A204.1 (cell line): ENCODE measurements around the gene DIAPH3.
A peak's percentile ranks its signal among the peaks of the same experiment; 100 is the strongest.

Experiments used
- FAIRE-seq: peaks from 2 replicates; lab custom pipeline; 2012; peaks lifted over from hg19 to GRCh38; lab: Jason Lieb, UNC

DIAPH3 gene

GRCh38 chr13:59950266-59950665, 213.5 kb downstream of the DIAPH3 start:
- no peak for FAIRE-seq

- no peak for FAIRE-seq
Measured at GRCh38 chr13:59948686-59949085, 215.0 kb downstream of the DIAPH3 start.

- no peak for FAIRE-seq
Measured at GRCh38 chr13:59946944-59947343, 216.8 kb downstream of the DIAPH3 start.

- FAIRE-seq, result no peak
Measured at GRCh38 chr13:59931621-59932020, 232.1 kb downstream of the DIAPH3 start.

- peak; percentile 72 for FAIRE-seq
Measured at GRCh38 chr13:59924256-59924655, 239.5 kb downstream of the DIAPH3 start.

- peak; percentile 21 for FAIRE-seq
Measured at GRCh38 chr13:59915252-59915651, 248.5 kb downstream of the DIAPH3 start.

- no peak for FAIRE-seq
Measured at GRCh38 chr13:59914556-59914955, 249.2 kb downstream of the DIAPH3 start.

GRCh38 chr13:59906413-59907049, 257.2 kb downstream of the DIAPH3 start:
- peak; percentile 97 for FAIRE-seq

- FAIRE-seq, result no peak
Measured at GRCh38 chr13:59901191-59901590, 262.5 kb downstream of the DIAPH3 start.

- FAIRE-seq, result no peak
Measured at GRCh38 chr13:59898066-59898465, 265.7 kb downstream of the DIAPH3 start.

- FAIRE-seq, result no peak
Measured at GRCh38 chr13:59893266-59893665, 270.5 kb downstream of the DIAPH3 start.

GRCh38 chr13:59891053-59891452, 272.7 kb downstream of the DIAPH3 start:
- no peak for FAIRE-seq

- FAIRE-seq, result no peak
Measured at GRCh38 chr13:59890054-59890453, 273.7 kb downstream of the DIAPH3 start.

GRCh38 chr13:59888408-59888807, 275.3 kb downstream of the DIAPH3 start:
- FAIRE-seq, result no peak

GRCh38 chr13:59885076-59885475, 278.7 kb downstream of the DIAPH3 start:
- FAIRE-seq, result no peak

- no peak for FAIRE-seq
Measured at GRCh38 chr13:59883885-59884284, 279.8 kb downstream of the DIAPH3 start.

GRCh38 chr13:59880468-59880867, 283.3 kb downstream of the DIAPH3 start:
- FAIRE-seq, result no peak

GRCh38 chr13:59879281-59879680, 284.4 kb downstream of the DIAPH3 start:
- FAIRE-seq, result no peak

GRCh38 chr13:59877933-59878332, 285.8 kb downstream of the DIAPH3 start:
- FAIRE-seq, result no peak

GRCh38 chr13:59874973-59875372, 288.8 kb downstream of the DIAPH3 start:
- no peak for FAIRE-seq

- FAIRE-seq, result no peak
Measured at GRCh38 chr13:59873856-59874255, 289.9 kb downstream of the DIAPH3 start.

GRCh38 chr13:59873309-59873708, 290.4 kb downstream of the DIAPH3 start:
- no peak for FAIRE-seq

GRCh38 chr13:59867867-59868266, 295.9 kb downstream of the DIAPH3 start:
- no peak for FAIRE-seq

- no peak for FAIRE-seq
Measured at GRCh38 chr13:59865398-59865797, 298.3 kb downstream of the DIAPH3 start.

GRCh38 chr13:59863621-59864020, 300.1 kb downstream of the DIAPH3 start:
- FAIRE-seq, result no peak
